ENCODE measurements around the gene MAN2B1. TPM values are rescaled to one million over a fixed set of nuclear protein-coding genes. Genes with fewer than 3 reads are reported as not detected.
A peak's percentile ranks its signal among the peaks of the same experiment; 100 is the strongest.
"Not testable (repeated sequence)": the region's sequence is repeated elsewhere in the genome, so short reads cannot be mapped to it uniquely, and the experiment has no call there.

MAN2B1 gene
- total RNA-seq, 1 donor from 2014 or later: 105 TPM

DNA sequence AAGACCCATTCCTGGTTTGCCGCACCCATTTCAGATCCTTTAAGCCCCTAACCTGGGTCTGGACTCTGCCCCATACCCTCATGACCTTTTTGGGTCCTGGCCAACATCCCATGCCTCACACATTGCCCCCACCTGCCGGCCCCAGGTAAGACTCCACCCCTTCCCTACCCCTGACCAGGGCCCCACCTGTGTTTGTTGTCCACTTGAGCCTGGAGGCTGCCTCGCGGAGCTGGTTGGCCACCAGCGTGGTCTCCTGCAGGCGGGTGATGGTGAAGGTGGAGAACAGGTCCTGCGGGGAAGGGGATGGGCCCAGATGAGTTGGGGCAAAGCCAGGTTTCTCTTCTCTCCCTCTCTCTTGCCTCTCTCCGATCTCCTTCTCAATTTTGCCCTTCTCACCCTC, 19.5 kb downstream of the MAN2B1 start:
- Mint-ChIP-seq H3K36me3 (ENCODE audit: low read depth, unreplicated experiment) (peaks cover 26% of the 10 kb centered on the region), H3K27ac (ENCODE audit: unreplicated experiment) (peak overlapping the region; percentile 26), H3K9me3 (ENCODE audit: unreplicated experiment) (no peaks in the 10 kb centered on the region), H3K4me3 (ENCODE audit: unreplicated experiment) (no peak overlapping the region), H3K4me1 (ENCODE audit: low read depth, unreplicated experiment) (no peaks in the 10 kb centered on the region), H3K27me3 (ENCODE audit: low read depth, unreplicated experiment) (no peaks in the 10 kb centered on the region)
- DNase-seq (ENCODE audit: low read depth) (no peak), FAIRE-seq (no peak)
- Histone ChIP-seq H3K4me1 (ENCODE audit: insufficient read depth, low read length) (no peaks in the 10 kb centered on the region), H3K4me3 (ENCODE audit: insufficient read depth, low read depth, low read length) (no peak overlapping the region), H3K9ac (ENCODE audit: low read length) (no peak overlapping the region), H3K4me2 (ENCODE audit: low read length) (no peak overlapping the region), H3K79me2 (ENCODE audit: insufficient read depth, low read length) (no peaks in the 10 kb centered on the region), H2AFZ (ENCODE audit: low read depth, low read length) (no peak overlapping the region), H3K27me3 (ENCODE audit: insufficient read depth, low read length) (no peaks in the 10 kb centered on the region), H3K27ac (ENCODE audit: low read depth, low read length) (no peak overlapping the region), H3K36me3 (ENCODE audit: insufficient read depth, low read length) (no peaks in the 10 kb centered on the region), H3K9me3 (ENCODE audit: insufficient read depth, low read depth, low read length) (no peaks in the 10 kb centered on the region), H4K20me1 (ENCODE audit: insufficient read depth, low read length) (no peaks in the 10 kb centered on the region)
- TF ChIP-seq EZH2 (IDR thresholded peaks at IDR 0.05; ENCODE audit: insufficient read depth, low read length) (no peak), CTCF (IDR thresholded peaks at IDR 0.05; ENCODE audit: insufficient read depth, low read depth, low read length) (no peak)

- Histone ChIP-seq H3K9ac (ENCODE audit: low read length) (no peak overlapping the region), H4K20me1 (ENCODE audit: insufficient read depth, low read length) (no peaks in the 10 kb centered on the region), H3K27ac (ENCODE audit: low read depth, low read length) (no peak overlapping the region), H2AFZ (ENCODE audit: low read depth, low read length) (no peak overlapping the region), H3K79me2 (ENCODE audit: insufficient read depth, low read length) (no peaks in the 10 kb centered on the region), H3K9me3 (ENCODE audit: insufficient read depth, low read depth, low read length) (no peaks in the 10 kb centered on the region), H3K4me2 (ENCODE audit: low read length) (no peak overlapping the region), H3K36me3 (ENCODE audit: insufficient read depth, low read length) (no peaks in the 10 kb centered on the region), H3K4me3 (ENCODE audit: insufficient read depth, low read depth, low read length) (no peak overlapping the region), H3K4me1 (ENCODE audit: insufficient read depth, low read length) (no peaks in the 10 kb centered on the region), H3K27me3 (ENCODE audit: insufficient read depth, low read length) (no peaks in the 10 kb centered on the region)
- TF ChIP-seq CTCF (IDR thresholded peaks at IDR 0.05; ENCODE audit: insufficient read depth, low read depth, low read length): no peak
- no peak for TF ChIP-seq EZH2 (IDR thresholded peaks at IDR 0.05; ENCODE audit: insufficient read depth, low read length)
- H3K4me1 Mint-ChIP-seq (ENCODE audit: low read depth, unreplicated experiment): no peaks in the 10 kb centered on the region
- no peaks in the 10 kb centered on the region for H3K27me3 Mint-ChIP-seq (ENCODE audit: low read depth, unreplicated experiment)
- H3K4me3 Mint-ChIP-seq (ENCODE audit: unreplicated experiment): no peak overlapping the region
- FAIRE-seq: no peak
- H3K27ac Mint-ChIP-seq (ENCODE audit: unreplicated experiment): peak overlapping the region; percentile 26
- no peak for DNase-seq (ENCODE audit: low read depth)
- H3K36me3 Mint-ChIP-seq (ENCODE audit: low read depth, unreplicated experiment): peaks cover 21% of the 10 kb centered on the region
- no peaks in the 10 kb centered on the region for H3K9me3 Mint-ChIP-seq (ENCODE audit: unreplicated experiment)
These were observed 20.0 kb downstream of the MAN2B1 start for GRCh38 chr19:12646551-12646950.

- H3K4me1 ChIP-seq (ENCODE audit: insufficient read depth, low read length); H3K27ac Mint-ChIP-seq (ENCODE audit: unreplicated experiment); H3K4me3 ChIP-seq (ENCODE audit: insufficient read depth, low read depth, low read length); H3K27ac ChIP-seq (ENCODE audit: low read depth, low read length); H3K9me3 ChIP-seq (ENCODE audit: insufficient read depth, low read depth, low read length); H3K27me3 Mint-ChIP-seq (ENCODE audit: low read depth, unreplicated experiment); H3K4me2 ChIP-seq (ENCODE audit: low read length); FAIRE-seq; DNase-seq (ENCODE audit: low read depth); H2AFZ ChIP-seq (ENCODE audit: low read depth, low read length); H3K4me1 Mint-ChIP-seq (ENCODE audit: low read depth, unreplicated experiment); H3K9ac ChIP-seq (ENCODE audit: low read length); H3K79me2 ChIP-seq (ENCODE audit: insufficient read depth, low read length); H3K9me3 Mint-ChIP-seq (ENCODE audit: unreplicated experiment); H3K27me3 ChIP-seq (ENCODE audit: insufficient read depth, low read length); H3K36me3 ChIP-seq (ENCODE audit: insufficient read depth, low read length); H3K4me3 Mint-ChIP-seq (ENCODE audit: unreplicated experiment); H4K20me1 ChIP-seq (ENCODE audit: insufficient read depth, low read length): not testable (repeated sequence)
- peaks cover 19% of the 10 kb centered on the region for H3K36me3 Mint-ChIP-seq (ENCODE audit: low read depth, unreplicated experiment)
These were observed 22.8 kb downstream of the MAN2B1 start for GRCh38 chr19:12643716-12644115.
